Measurements from ENCODE around the gene KLK1.

The KLK1 gene

DNA sequence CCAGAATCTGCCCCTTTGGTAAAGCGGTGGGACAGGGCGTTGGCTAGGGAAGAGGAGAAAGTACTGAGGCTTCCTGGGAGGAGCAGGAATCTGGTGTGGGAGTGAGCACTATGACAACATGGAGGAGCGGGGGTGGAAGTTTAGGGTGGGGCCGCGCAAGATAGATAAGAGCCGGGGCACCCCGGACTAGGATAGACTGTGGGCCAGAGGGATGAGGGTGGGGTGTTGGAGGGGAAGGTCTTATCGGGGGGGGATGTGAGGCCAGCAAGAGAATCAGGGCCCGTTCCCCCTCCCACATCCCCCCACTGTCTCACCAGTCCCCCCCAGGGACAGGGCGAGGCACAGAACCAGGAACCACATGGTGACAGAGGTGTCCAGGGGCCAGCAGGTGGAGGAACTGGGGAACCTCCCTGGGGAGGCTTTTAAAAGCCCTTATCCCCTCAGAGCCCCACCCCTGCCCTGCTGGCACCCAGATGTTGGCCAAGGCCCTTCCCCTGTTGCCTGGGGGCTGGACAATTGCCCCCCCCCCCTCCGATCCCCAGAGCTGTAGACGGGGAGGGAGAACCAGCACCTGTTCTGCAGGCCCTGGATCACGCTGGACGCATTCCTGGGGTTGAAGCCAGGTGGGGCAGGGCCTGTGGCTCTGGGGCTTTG, at the start of gene KLK1:
Gene KLK1, minus strand, starts transcription at position 399 of the 654 bp plus-strand sequence. Its CDS starts 39 bp downstream, at position 360.
- DNase-seq = no peak

DNA sequence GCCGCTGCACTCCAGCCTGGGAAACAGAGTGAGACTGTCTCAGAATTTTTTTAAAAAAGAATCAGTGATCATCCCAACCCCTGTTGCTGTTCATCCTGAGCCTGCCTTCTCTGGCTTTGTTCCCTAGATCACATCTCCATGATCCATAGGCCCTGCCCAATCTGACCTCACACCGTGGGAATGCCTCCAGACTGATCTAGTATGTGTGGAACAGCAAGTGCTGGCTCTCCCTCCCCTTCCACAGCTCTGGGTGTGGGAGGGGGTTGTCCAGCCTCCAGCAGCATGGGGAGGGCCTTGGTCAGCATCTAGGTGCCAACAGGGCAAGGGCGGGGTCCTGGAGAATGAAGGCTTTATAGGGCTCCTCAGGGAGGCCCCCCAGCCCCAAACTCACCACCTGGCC, 49.5 kb upstream of the KLK1 start, which contains the start of gene KLK2:
Gene KLK2, plus strand, starts transcription at position 384 of the 400 bp plus-strand sequence. CDS start 35 bp downstream, outside the sequence.
- DNase-seq = no peak

DNA sequence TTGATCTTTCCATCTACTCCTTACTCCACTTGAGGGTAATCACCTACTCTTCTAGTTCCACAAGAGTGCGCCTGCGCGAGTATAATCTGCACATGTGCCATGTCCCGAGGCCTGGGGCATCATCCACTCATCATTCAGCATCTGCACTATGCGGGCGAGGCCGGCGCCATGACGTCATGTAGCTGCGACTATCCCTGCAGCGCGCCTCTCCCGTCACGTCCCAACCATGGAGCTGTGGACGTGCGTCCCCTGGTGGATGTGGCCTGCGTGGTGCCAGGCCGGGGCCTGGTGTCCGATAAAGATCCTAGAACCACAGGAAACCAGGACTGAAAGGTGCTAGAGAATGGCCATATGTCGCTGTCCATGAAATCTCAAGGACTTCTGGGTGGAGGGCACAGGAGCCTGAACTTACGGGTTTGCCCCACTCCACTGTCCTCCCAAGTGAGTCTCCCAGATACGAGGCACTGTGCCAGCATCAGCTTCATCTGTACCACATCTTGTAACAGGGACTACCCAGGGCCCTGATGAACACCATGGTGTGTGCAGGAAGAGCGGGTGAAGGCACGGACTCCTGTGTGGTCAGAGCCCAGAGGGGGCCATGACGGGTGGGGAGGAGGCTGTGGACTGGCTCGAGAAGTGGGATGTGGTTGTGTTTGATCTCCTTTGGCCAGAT, 47.0 kb upstream of the KLK1 start:
- DNase-seq = no peak

GRCh38 chr19:50869479-50869878, 45.9 kb upstream of the KLK1 start:
- DNase-seq = no peak

DNA sequence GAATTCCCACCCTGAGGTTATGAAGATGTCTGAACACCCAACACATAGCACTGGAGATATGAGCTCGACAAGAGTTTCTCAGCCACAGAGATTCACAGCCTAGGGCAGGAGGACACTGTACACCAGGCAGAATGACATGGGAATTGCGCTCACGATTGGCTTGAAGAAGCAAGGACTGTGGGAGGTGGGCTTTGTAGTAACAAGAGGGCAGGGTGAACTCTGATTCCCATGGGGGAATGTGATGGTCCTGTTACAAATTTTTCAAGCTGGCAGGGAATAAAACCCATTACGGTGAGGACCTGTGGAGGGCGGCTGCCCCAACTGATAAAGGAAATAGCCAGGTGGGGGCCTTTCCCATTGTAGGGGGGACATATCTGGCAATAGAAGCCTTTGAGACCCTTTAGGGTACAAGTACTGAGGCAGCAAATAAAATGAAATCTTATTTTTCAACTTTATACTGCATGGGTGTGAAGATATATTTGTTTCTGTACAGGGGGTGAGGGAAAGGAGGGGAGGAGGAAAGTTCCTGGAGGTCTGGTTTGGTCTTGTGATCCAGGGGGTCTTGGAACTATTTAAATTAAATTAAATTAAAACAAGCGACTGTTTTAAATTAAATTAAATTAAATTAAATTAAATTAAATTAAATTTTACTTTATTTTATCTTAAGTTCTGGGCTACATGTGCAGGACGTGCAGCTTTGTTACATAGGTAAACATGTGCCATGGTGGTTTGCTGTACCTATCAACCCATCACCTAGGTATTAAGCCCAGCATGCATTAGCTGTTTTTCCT, 38.1 kb upstream of the KLK1 start:
- no peak for DNase-seq

GRCh38 chr19:50861010-50861409, 37.4 kb upstream of the KLK1 start:
- no peak for DNase-seq

- DNase-seq = no peak
Observed at GRCh38 chr19:50859849-50860248, 36.3 kb upstream of the KLK1 start.

DNA sequence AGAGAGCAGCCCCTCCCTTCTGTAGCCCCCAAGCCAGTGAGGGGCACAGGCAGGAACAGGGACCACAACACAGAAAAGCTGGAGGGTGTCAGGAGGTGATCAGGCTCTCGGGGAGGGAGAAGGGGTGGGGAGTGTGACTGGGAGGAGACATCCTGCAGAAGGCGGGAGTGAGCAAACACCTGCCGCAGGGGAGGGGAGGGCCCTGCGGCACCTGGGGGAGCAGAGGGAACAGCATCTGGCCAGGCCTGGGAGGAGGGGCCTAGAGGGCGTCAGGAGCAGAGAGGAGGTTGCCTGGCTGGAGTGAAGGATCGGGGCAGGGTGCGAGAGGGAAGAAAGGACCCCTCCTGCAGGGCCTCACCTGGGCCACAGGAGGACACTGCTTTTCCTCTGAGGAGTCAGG, 35.3 kb upstream of the KLK1 start:
- no peak for DNase-seq

- no peak for DNase-seq
Observed at GRCh38 chr19:50857366-50857765, 33.8 kb upstream of the KLK1 start.

DNA sequence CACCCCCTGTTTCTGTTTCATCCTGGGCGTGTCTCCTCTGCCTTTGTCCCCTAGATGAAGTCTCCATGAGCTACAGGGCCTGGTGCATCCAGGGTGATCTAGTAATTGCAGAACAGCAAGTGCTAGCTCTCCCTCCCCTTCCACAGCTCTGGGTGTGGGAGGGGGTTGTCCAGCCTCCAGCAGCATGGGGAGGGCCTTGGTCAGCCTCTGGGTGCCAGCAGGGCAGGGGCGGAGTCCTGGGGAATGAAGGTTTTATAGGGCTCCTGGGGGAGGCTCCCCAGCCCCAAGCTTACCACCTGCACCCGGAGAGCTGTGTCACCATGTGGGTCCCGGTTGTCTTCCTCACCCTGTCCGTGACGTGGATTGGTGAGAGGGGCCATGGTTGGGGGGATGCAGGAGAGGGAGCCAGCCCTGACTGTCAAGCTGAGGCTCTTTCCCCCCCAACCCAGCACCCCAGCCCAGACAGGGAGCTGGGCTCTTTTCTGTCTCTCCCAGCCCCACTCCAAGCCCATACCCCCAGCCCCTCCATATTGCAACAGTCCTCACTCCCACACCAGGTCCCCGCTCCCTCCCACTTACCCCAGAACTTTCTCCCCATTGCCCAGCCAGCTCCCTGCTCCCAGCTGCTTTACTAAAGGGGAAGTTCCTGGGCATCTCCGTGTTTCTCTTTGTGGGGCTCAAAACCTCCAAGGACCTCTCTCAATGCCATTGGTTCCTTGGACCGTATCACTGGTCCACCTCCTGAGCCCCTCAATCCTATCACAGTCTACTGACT, 31.2 kb upstream of the KLK1 start, which contains the start of gene KLK3:
Gene KLK3, plus strand, starts transcription at position 280 of the 775 bp plus-strand sequence. Its CDS starts 41 bp downstream, at position 321.
- DNase-seq = no peak

DNA sequence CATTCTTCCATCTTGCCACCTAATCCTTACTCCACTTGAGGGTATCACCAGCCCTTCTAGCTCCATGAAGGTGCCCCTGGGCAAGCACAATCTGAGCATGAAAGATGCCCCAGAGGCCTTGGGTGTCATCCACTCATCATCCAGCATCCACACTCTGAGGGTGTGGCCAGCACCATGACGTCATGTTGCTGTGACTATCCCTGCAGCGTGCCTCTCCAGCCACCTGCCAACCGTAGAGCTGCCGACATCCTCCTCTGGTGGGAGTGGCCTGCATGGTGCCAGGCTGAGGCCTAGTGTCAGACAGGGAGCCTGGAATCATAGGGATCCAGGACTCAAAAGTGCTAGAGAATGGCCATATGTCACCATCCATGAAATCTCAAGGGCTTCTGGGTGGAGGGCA, 28.0 kb upstream of the KLK1 start:
- no peak for DNase-seq

- DNase-seq = no peak
Observed at GRCh38 chr19:50850738-50851137, 27.2 kb upstream of the KLK1 start.

DNA sequence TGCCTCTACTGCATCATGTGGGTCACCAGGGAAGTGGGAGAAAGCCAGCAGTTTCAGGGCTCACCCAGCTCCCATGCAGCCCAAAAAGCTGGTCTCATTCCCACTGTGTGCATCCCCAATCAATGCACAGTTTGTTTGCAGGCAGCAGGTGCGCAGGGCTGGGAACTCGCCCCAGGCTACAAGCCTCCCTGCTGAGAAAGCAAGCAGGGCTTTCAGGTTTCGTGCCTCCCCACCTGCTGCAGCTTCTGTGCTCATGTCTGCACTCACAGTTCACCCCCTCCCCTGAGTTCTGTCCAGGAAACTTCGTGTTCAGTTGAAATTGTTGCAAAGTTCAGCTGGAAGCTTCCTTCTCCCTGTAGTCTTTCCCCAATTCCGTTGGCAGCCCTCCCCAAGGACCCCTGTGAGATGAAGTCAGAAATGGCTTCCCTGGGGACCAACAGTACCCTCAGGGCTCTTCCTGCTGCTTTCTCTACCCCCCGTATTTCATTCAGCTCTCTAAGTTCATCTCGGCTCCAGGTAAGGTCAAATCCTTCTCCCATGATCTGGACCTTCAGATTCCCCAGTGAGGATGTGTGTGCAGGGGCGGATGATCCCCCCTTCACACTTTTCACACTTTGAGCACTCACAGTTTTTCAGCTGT, 20.8 kb upstream of the KLK1 start:
- no peak for DNase-seq

DNA sequence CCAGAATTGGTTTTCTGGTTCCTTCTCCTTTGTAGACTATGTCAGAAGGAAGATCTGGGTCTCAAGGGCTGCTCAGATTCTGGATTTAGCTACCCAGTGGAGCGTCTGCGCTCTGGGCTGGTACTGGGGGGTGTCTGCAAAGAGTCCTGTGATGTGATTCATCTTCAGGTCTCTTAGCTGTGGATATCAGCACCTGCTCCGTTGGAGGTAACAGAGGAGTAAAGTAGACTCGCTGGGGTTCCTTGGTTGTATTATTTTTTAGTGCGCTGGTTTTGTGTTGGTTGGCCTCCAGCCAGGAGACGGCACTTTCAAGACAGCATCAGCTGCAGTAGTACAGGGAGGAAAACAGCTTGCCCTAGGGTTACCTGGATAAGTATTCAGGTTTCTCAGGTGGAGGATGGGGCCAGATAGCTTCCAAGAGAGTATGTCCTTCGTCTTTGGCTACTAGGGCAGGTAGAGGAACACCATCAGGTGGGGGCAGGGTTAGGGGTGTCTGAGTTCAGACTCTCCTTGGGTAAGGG, 20.2 kb upstream of the KLK1 start:
- DNase-seq = no peak

GRCh38 chr19:50843205-50843604, 19.6 kb upstream of the KLK1 start:
- DNase-seq = no peak

DNA sequence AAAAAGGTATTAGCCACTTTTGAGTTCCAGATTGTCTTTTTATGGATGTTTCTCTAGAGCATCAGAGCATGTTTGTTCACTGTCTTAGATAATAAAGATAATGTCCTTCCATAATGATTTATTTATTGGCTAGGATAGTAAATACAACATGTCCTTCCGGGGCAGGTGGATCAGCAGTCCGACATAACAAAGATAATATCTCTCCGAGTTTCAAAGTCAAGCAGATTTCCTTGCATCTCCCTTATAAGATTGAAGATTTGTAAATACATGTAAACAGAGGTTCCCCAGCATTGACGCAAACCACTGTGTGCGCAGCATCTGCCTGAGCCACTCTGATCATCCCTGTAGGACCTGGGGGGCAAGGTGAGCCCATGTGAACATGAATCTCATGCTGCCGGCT, 18.5 kb upstream of the KLK1 start:
- no peak for DNase-seq

GRCh38 chr19:50839712-50840655, 16.4 kb upstream of the KLK1 start:
- DNase-seq = no peak

GRCh38 chr19:50838239-50838638, 14.7 kb upstream of the KLK1 start:
- DNase-seq = no peak

DNA sequence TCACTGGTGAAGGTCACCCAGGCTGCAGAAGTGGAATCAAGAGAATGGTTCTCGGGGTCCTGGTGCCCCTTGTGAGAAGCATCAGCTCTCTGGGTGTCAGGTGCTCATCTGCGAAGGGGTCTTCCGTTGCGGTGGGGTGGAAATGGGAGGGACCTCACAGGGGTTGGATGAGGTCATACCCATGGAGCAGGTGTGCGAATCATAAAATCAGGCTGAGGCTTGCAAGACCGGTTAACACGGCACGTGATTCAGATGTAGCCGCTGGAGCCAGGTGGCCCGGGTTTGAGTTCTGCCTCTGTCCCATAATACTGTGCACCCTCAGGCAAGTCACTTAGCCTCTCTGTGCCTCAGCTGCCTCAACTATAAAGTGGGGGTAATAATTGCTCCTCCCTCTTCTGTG, 13.7 kb upstream of the KLK1 start:
- no peak for DNase-seq

- no peak for DNase-seq
Observed at GRCh38 chr19:50836543-50837195, 13.1 kb upstream of the KLK1 start.
